HG02798 (cell line): ENCODE results near the gene SLAMF1.
A peak's percentile ranks its signal among the peaks of the same experiment; 100 is the strongest.
"Not testable (repeated sequence)": the region's sequence is repeated elsewhere in the genome, so short reads cannot be mapped to it uniquely, and the experiment has no call there.

ENCODE experiments used
- ATAC-seq: cut with Tn5 transposase; IDR thresholded peaks from one replicate; pipeline ENCODE4 v1.9.1; 2021; ENCODE audit warnings: mild to moderate bottlenecking; ENCODE audit not compliant: unreplicated experiment, poor library complexity

Gene SLAMF1

GRCh38 chr1:160641323-160642280 is 5.2 kb downstream of the SLAMF1 start:
- ATAC-seq: no peak

GRCh38 chr1:160640359-160641123 is 6.3 kb downstream of the SLAMF1 start:
- no peak for ATAC-seq

DNA sequence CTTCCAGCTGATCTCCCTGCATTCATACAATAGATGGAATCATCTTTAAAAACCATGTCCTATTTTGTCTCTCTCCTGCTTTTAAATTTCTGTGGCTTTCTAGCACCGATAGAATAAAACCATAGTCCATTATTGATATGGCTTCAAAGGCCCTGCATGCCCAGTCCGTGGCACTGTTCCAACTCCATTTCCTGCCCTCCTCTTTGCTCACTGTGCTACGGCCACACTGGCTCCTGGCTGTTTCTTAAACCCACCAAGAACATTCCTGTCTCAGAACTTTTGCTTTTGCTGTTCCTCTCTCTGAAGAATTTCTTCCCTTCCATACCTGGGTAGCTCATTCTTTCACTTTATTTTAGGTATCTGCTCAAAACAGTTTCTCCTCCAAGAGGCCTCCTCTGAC is 7.2 kb downstream of the SLAMF1 start:
- no peak for ATAC-seq

- no peak for ATAC-seq
Observed at GRCh38 chr1:160638926-160639325, 7.9 kb downstream of the SLAMF1 start.

- ATAC-seq: no peak
Observed at GRCh38 chr1:160638540-160638857, 8.3 kb downstream of the SLAMF1 start.

GRCh38 chr1:160637821-160638539 is 8.9 kb downstream of the SLAMF1 start:
- peak; percentile 56 for ATAC-seq

GRCh38 chr1:160637065-160637464 is 9.8 kb downstream of the SLAMF1 start:
- ATAC-seq: no peak

DNA sequence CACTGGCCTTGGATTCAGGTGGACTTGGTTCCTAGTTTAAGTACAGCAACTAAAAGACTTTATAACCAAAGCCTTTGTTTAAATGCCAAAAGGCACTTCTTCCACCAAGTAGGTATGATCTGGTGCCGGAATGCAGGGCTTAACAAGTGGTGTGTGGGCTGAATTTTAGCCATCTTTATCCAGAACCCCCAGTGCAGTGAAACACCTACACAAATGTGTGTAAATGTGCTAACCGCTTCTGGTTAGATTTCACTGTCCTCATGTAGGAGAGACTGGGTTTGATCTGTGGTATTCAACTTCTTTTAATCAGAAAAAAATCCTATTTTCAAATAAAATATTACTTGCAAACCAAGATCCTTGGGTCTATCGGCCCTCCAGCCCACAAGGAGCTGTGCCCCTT is 10.3 kb downstream of the SLAMF1 start:
- ATAC-seq: no peak

DNA sequence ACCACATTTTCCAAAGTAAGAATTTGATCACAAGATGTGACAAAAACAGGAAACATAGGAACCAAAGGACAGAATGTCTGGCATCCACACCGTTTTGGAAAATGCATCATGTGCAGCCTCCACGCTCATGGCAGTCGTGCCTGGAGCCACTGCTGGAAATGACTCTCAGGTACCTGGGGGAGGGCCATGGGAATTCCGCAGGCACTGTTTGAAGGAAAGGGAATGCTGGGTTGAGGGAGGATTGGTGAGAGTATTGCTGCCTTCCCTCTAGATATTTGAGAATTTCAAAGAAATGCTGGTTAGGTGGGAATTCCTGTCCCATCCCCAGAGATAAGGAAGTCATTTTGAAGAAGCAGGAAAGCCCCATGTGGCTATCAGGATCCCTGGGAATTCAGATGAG is 10.8 kb downstream of the SLAMF1 start:
- no peak for ATAC-seq

GRCh38 chr1:160634543-160635491 is 12.0 kb downstream of the SLAMF1 start:
- no peak for ATAC-seq

DNA sequence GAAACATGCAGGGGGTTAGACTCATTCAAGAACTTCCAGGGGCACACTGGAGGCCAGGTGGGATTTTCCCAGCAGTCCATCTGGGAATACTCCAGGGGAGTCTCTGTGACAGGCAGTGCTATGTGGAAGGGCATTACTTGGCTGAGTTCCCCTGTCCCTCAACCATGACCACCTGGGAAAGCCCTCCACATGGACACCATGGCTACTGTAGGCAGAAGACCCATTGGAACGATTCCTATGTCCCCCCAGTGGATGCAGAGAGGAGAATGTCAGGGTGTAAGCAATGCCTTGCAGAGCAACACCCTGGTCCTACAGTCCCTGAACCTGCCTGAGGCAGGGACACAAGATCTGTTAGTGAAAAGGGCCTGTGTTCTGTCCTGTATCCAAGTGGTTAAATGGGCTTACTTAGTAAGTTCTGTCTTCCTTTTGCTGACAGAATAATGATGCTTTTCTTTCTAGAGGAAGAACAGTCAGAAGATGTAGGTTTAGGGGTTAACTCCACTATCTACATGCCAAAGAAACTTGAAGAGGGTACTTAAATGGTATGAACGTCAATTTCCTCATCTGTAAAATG is 13.4 kb downstream of the SLAMF1 start:
- ATAC-seq: no peak

GRCh38 chr1:160631983-160632625 is 14.7 kb downstream of the SLAMF1 start:
- no peak for ATAC-seq

DNA sequence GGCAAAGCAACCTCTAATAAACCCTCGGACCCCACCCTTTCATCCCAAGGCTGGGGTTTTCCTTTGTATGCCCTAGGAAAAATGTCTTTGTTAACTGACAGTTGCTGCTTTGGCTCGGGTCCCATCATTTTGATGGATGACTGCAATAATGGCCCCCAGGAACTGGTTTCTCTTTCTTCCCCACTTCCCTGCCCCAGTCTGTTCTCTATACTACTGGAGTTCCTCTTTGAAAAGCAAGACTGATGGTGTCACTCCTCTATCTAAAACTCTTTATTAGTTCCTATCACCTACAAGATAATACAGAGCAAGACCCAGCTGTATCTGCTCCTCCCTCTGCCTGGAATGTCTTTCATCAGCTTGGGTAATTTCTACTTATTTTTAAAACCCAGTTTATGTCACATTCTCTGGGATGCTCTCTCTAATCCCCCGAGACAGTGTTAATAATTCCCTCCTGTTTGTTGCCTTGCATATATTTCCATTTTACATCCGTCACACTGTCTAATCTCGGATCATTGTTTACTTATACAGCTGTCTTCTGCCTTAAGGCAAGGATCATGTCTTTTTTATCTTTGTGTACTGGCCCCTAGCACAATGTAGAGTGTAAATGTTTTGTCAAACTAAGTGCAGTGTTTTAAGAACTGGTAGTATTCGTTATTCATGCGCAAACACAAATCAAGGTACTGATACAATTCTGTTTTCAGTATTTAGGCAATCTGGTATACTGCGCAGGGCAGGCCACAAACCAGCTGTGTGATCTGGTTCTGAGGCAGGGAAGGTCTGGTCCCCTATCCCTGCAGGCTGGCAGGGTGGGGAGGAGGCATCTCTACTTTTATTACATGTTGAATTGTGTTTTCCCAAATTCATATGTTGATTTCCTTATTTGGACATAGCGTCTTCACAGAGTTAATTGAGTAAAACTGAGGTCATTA is 16.1 kb downstream of the SLAMF1 start:
- ATAC-seq: no peak

- no peak for ATAC-seq
Observed at GRCh38 chr1:160629286-160630210, 17.3 kb downstream of the SLAMF1 start.

DNA sequence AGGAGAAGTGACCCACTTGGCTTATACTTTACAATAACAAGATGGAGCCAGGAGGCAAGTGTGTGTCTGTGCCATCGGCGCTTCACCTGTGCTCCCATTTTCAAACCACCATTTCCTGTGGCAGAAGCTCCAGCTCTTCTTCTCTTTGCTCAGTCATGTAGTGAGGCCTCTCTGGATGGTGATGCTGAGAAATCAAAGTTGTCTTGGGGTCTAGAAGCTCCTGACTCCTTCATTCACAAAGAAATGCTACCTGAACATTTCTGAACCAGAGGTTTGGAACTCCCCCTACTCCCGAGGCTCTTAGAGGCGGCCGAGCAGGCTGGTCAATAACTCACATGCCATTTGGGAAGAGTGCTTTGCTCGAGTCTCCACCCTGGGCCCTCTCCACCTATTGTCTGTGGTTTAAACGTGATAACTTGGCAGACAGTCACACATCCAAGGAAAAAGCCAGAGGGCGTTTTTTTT is 18.0 kb downstream of the SLAMF1 start:
- ATAC-seq: no peak

DNA sequence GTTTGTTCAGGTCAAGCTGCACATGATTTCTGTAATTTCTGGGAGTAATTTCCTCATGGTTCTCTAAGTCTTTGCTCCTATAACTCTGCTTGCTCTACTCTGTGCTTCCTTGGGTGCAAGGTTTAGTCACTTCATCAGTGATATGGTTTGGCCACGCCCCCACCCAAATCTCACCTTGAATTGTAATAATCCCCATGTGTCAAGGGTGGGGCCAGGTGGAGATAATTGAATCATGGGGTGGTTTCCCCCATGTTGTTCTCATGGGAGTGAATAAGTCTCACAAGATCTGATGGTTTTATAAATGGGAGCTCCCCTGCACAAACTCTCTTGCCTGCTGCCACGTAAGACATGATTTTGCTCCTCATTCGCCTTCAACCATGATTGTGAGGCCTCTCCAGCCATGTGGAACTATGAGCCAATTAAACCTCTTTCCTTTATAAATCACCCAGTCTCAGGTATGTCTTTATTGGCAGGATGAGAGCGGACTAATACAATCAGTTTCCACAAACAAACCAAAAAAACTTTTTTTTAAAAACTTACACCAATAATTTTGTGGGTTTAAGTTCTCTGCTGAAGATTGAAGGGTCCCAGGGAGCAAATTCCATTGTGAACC is 19.1 kb downstream of the SLAMF1 start:
- ATAC-seq: not testable (repeated sequence)
